Mesendoderm (in vitro differentiated cells): ENCODE data around the gene DDX18.

Experiments used
- DNase-seq: peaks from one replicate; pipeline ENCODE4 v3.0.0; 2013
- H2AK5ac ChIP-seq: 2 replicates; pipeline ENCODE4 v1.6.1; 2013; ENCODE audit warnings: low read length, inconsistent platforms
- H2BK120ac ChIP-seq: 2 replicates; pipeline ENCODE4 v1.6.1; 2013; ENCODE audit warnings: low read depth, mild to moderate bottlenecking, low read length, moderate library complexity, mixed read lengths
- H2BK15ac ChIP-seq: replicated peaks from 2 replicates; pipeline ENCODE4 v1.6.1; 2013; ENCODE audit warnings: low read depth, mild to moderate bottlenecking, moderate library complexity
- H2BK5ac ChIP-seq: 2 replicates; pipeline ENCODE4 v1.6.1; 2013; ENCODE audit warnings: low read length, inconsistent platforms
- H3K18ac ChIP-seq: 2 replicates; pipeline ENCODE4 v1.6.1; 2013; ENCODE audit warnings: mild to moderate bottlenecking, low read length, mixed read lengths
- H3K23ac ChIP-seq: one replicate; pipeline ENCODE4 v1.6.1; 2013; ENCODE audit warnings: low read length
- H3K27ac ChIP-seq: 2 replicates; pipeline ENCODE4 v1.5.1; 2013; ENCODE audit warnings: low read depth, mild to moderate bottlenecking, inconsistent platforms, low read length, moderate library complexity
- H3K27me3 ChIP-seq: 2 replicates; pipeline ENCODE4 v1.6.1; 2013; ENCODE audit warnings: low read length, control low read depth, mild to moderate bottlenecking, inconsistent platforms; ENCODE audit not compliant: insufficient read depth, poor library complexity
- H3K36me3 ChIP-seq: 2 replicates; pipeline ENCODE4 v1.6.1; 2013; ENCODE audit warnings: low read length, inconsistent platforms; ENCODE audit not compliant: control insufficient read depth, insufficient read depth
- H3K4ac ChIP-seq: one replicate; pipeline ENCODE4 v1.6.1; 2013; ENCODE audit warnings: low read depth, mild to moderate bottlenecking, low read length, moderate library complexity
- H3K4me1 ChIP-seq: 2 replicates; pipeline ENCODE4 v1.6.1; 2013; ENCODE audit warnings: low read depth, low read length, inconsistent platforms; ENCODE audit not compliant: control insufficient read depth
- H3K4me2 ChIP-seq: 2 replicates; pipeline ENCODE4 v1.6.1; 2013; ENCODE audit warnings: low read length
- H3K4me3 ChIP-seq: 2 replicates; pipeline ENCODE4 v1.5.1; 2013; ENCODE audit warnings: mild to moderate bottlenecking, low read length
- H3K56ac ChIP-seq: one replicate; pipeline ENCODE4 v1.6.1; 2013; ENCODE audit warnings: low read length
- H3K79me1 ChIP-seq: 2 replicates; pipeline ENCODE4 v1.6.1; 2013; ENCODE audit warnings: low read length, inconsistent platforms
- H3K79me2 ChIP-seq: 2 replicates; pipeline ENCODE4 v1.6.1; 2013; ENCODE audit warnings: mild to moderate bottlenecking, low read length; ENCODE audit not compliant: control insufficient read depth, insufficient read depth
- H3K9ac ChIP-seq: 2 replicates; pipeline ENCODE4 v1.6.1; 2013; ENCODE audit warnings: low read length, inconsistent platforms
- H4K5ac ChIP-seq: one replicate; pipeline ENCODE4 v1.6.1; 2013; ENCODE audit warnings: low read length
- H4K8ac ChIP-seq: one replicate; pipeline ENCODE4 v1.6.1; 2013; ENCODE audit warnings: low read depth, mild to moderate bottlenecking, control low read depth, low read length, moderate library complexity
- WGBS: extraction: QIAGEN DNeasy Blood & Tissue Kit; methylation state at CpG from one replicate; pipeline ENCODE4 v1.1.7; 2013; ENCODE audit warnings: low lambda C conversion rate, missing lambda C conversion rate; ENCODE audit not compliant: insufficient coverage; ENCODE audit errors: extremely low coverage; 5-methylcytosine and 5-hydroxymethylcytosine counted together

The DDX18 gene

GRCh38 chr2:117853316-117853715 is 38.8 kb downstream of the DDX18 start:
- WGBS, result no CpG with 5 or more reads among the region's 2 CpGs

GRCh38 chr2:117853873-117854272 is 39.4 kb downstream of the DDX18 start:
- Histone ChIP-seq H4K8ac (no peak overlapping the region), H3K18ac (no peak overlapping the region), H3K56ac (peak overlapping the region; percentile 76), H3K36me3 (no peaks in the 10 kb centered on the region), H3K27me3 (no peaks in the 10 kb centered on the region), H2BK120ac (peak overlapping the region; percentile 19), H3K27ac (peak overlapping the region; percentile 13), H4K5ac (no peak overlapping the region), H3K23ac (no peak overlapping the region), H3K79me2 (no peaks in the 10 kb centered on the region), H2BK5ac (peak overlapping the region; percentile 15), H3K79me1 (no peaks in the 10 kb centered on the region), H3K4ac (peak overlapping the region; percentile 58), H3K4me3 (no peak overlapping the region), H3K4me1 (peaks cover 17% of the 10 kb centered on the region), H2AK5ac (no peak overlapping the region), H3K4me2 (no peak overlapping the region), H2BK15ac (no peak overlapping the region), H3K9ac (no peak overlapping the region)
- no peak for DNase-seq
- no CpG with 5 or more reads among the region's 8 CpGs for WGBS

More at GRCh38 chr2:117853316-117853715, 38.8 kb downstream of the DDX18 start:
- peak overlapping the region; percentile 13 for H3K27ac ChIP-seq
- H3K4me2 ChIP-seq, result no peak overlapping the region
- no peak overlapping the region for H3K4ac ChIP-seq
- H3K4me1 ChIP-seq, result peaks cover 17% of the 10 kb centered on the region
- H3K56ac ChIP-seq, result peak overlapping the region; percentile 76
- H3K27me3 ChIP-seq, result no peaks in the 10 kb centered on the region
- H3K23ac ChIP-seq, result no peak overlapping the region
- no peak overlapping the region for H4K5ac ChIP-seq
- no peak overlapping the region for H2BK15ac ChIP-seq
- peak overlapping the region; percentile 74 for H2BK120ac ChIP-seq
- no peaks in the 10 kb centered on the region for H3K79me2 ChIP-seq
- no peak overlapping the region for H3K9ac ChIP-seq
- H3K79me1 ChIP-seq, result no peaks in the 10 kb centered on the region
- peak overlapping the region; percentile 45 for H3K18ac ChIP-seq
- peak overlapping the region; percentile 15 for H2BK5ac ChIP-seq
- no peak overlapping the region for H4K8ac ChIP-seq
- no peaks in the 10 kb centered on the region for H3K36me3 ChIP-seq
- H2AK5ac ChIP-seq, result no peak overlapping the region
- H3K4me3 ChIP-seq, result no peak overlapping the region
- DNase-seq, result peak; percentile 65

GRCh38 chr2:117854610-117855009 is 40.1 kb downstream of the DDX18 start:
- peaks cover 15% of the 10 kb centered on the region for H3K4me1 ChIP-seq
- H3K36me3 ChIP-seq, result no peaks in the 10 kb centered on the region
- no peaks in the 10 kb centered on the region for H3K27me3 ChIP-seq
- no peak overlapping the region for H2AK5ac ChIP-seq
- no CpG with 5 or more reads among the region's 6 CpGs for WGBS
- no peak overlapping the region for H3K4me2 ChIP-seq
- no peaks in the 10 kb centered on the region for H3K79me2 ChIP-seq
- no peak overlapping the region for H2BK15ac ChIP-seq
- no peak overlapping the region for H3K4me3 ChIP-seq
- peak overlapping the region; percentile 49 for H3K56ac ChIP-seq
- H4K5ac ChIP-seq, result no peak overlapping the region
- DNase-seq, result peak; percentile 81
- no peak overlapping the region for H4K8ac ChIP-seq
- no peak overlapping the region for H3K18ac ChIP-seq
- no peaks in the 10 kb centered on the region for H3K79me1 ChIP-seq
- no peak overlapping the region for H3K23ac ChIP-seq
- H3K4ac ChIP-seq, result no peak overlapping the region
- no peak overlapping the region for H2BK120ac ChIP-seq
- H3K27ac ChIP-seq, result no peak overlapping the region
- peak overlapping the region; percentile 14 for H2BK5ac ChIP-seq
- H3K9ac ChIP-seq, result peak overlapping the region; percentile 15

GRCh38 chr2:117855886-117856285 is 41.4 kb downstream of the DDX18 start:
- no peaks in the 10 kb centered on the region for H3K36me3 ChIP-seq
- no peak overlapping the region for H3K18ac ChIP-seq
- no peaks in the 10 kb centered on the region for H3K79me2 ChIP-seq
- no peak overlapping the region for H3K4me2 ChIP-seq
- H2BK120ac ChIP-seq, result no peak overlapping the region
- no peak overlapping the region for H3K27ac ChIP-seq
- peaks cover 13% of the 10 kb centered on the region for H3K4me1 ChIP-seq
- no CpG with 5 or more reads among the region's 3 CpGs for WGBS
- H3K4ac ChIP-seq, result no peak overlapping the region
- no peak for DNase-seq
- no peak overlapping the region for H2BK15ac ChIP-seq
- no peak overlapping the region for H3K23ac ChIP-seq
- H2AK5ac ChIP-seq, result no peak overlapping the region
- H4K8ac ChIP-seq, result no peak overlapping the region
- H3K4me3 ChIP-seq, result no peak overlapping the region
- no peaks in the 10 kb centered on the region for H3K27me3 ChIP-seq
- H3K56ac ChIP-seq, result no peak overlapping the region
- H4K5ac ChIP-seq, result no peak overlapping the region
- no peak overlapping the region for H3K9ac ChIP-seq
- H2BK5ac ChIP-seq, result no peak overlapping the region
- no peaks in the 10 kb centered on the region for H3K79me1 ChIP-seq

GRCh38 chr2:117856415-117857210 is 42.1 kb downstream of the DDX18 start:
- Histone ChIP-seq H3K18ac (peak overlapping the region; percentile 65), H3K79me2 (no peaks in the 10 kb centered on the region), H3K27ac (no peak overlapping the region), H4K8ac (no peak overlapping the region), H3K36me3 (no peaks in the 10 kb centered on the region), H3K79me1 (no peaks in the 10 kb centered on the region), H3K4me1 (peaks cover 5% of the 10 kb centered on the region), H3K4me2 (no peak overlapping the region), H2BK15ac (no peak overlapping the region), H3K9ac (no peak overlapping the region), H2AK5ac (no peak overlapping the region), H3K4ac (no peak overlapping the region), H3K4me3 (no peak overlapping the region), H2BK120ac (no peak overlapping the region), H3K23ac (no peak overlapping the region), H2BK5ac (no peak overlapping the region), H4K5ac (no peak overlapping the region), H3K27me3 (no peaks in the 10 kb centered on the region), H3K56ac (no peak overlapping the region)
- DNase-seq, result peak; percentile 57
- no CpG with 5 or more reads among the region's 4 CpGs for WGBS
